ENCODE measurements around the gene ARL13B. TPM values are rescaled to one million over a fixed set of nuclear protein-coding genes. Genes with fewer than 3 reads are reported as not detected.
"Not testable (repeated sequence)": the region's sequence is repeated elsewhere in the genome, so short reads cannot be mapped to it uniquely, and the experiment has no call there.

The ARL13B gene
- total and polyA plus RNA-seq, 4 experiments from 2014 or later, result 6.2 to 12.0 (median 9.0) TPM

DNA sequence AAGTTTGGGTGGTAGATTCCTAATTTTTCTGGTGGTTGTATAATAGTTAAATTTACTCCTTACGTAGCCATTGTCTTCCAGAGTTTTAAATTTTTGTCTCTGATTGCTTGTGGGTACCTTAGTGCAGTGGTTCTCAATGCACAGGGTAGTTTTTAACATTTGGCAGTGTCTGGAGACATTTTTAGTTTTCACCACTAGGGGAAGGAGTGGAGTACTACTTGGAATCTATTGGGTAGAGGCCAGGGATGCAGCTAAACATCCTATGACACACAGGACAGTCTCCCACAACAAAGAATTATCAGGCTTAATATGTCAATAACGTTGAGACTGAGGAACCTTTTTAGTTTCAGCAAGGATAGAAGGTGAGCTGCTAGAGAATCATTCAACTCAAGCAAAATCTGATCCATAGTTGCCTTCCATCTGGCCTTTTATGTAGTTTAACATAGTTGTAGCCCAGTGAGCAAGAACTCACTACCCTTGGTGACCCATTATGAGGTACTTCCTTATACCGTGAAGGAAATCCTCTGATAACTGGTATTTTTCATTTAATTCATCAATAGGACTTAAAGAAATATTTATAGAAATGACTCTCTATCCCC, 57.1 kb downstream of the ARL13B start:
- no peak for DNase-seq
- Histone ChIP-seq H3K27me3 (ENCODE audit: insufficient read depth, low read length) (no peaks in the 10 kb centered on the region), H3K27ac (ENCODE audit: low read depth, low read length) (no peak overlapping the region), H3K36me3 (ENCODE audit: insufficient read depth, low read length) (no peaks in the 10 kb centered on the region), H3K4me1 (ENCODE audit: insufficient read depth, low read length) (no peaks in the 10 kb centered on the region), H3K9me3 (ENCODE audit: control insufficient read depth in 1 of 2, low read length in 2 of 2) (no peaks in the 10 kb centered on the region), H3K4me3 (ENCODE audit: low read length in 2 of 2) (no peak overlapping the region)
- Mint-ChIP-seq H3K27ac (peak overlapping the region in 1 of 7 donors; percentile 53), H3K36me3 (peaks cover 0 to 6% of the 10 kb centered on the region in 2 donors), H3K27me3 (no peaks in the 10 kb centered on the region), H3K9me3 (peaks cover 0 to 2% (median 0%) of the 10 kb centered on the region in 8 donors), H3K4me1 (no peaks in the 10 kb centered on the region), H3K4me3 (no peak overlapping the region)
- ChIA-PET CTCF (ENCODE audit: partially characterized antibody) (interaction anchor here (1.2 to 2.6 kb wide), 4 partner anchors 10 to 44 kb away, joined by 3 to 12 read pairs (median 4); partner anchors contain the start of genes DHFR2 and NSUN3), POLR2A (ENCODE audit: partially characterized antibody) (no interaction called here)
- intact Hi-C loops (cut with micrococcal nuclease), result no loop called here

DNA sequence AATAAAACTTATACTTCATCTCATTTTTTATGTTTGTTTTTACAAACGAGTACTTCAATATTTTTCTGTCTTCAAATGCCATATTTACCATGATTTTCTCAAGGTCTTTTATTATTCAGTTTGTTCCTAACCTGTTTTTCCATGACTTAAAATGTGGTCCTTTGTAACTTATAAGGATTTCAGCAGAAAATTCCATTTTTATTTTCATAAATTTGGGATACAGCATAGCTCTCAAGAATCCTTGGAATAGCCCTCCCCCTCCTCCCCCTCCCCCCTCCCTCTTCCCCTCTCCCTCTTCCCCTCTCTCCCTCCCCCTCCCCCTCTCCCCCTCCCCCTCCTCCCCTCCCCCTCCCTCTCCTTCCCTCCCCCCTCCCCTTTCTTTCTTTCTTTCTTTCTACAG, 63.3 kb downstream of the ARL13B start:
- Histone ChIP-seq H3K9me3 (ENCODE audit: control insufficient read depth in 1 of 2, low read length in 2 of 2) (no peaks in the 10 kb centered on the region), H3K4me1 (ENCODE audit: insufficient read depth, low read length) (no peaks in the 10 kb centered on the region), H3K4me3 (ENCODE audit: low read length in 2 of 2) (no peak overlapping the region), H3K27ac (ENCODE audit: low read depth, low read length) (no peak overlapping the region), H3K27me3 (ENCODE audit: insufficient read depth, low read length) (no peaks in the 10 kb centered on the region), H3K36me3 (ENCODE audit: insufficient read depth, low read length) (no peaks in the 10 kb centered on the region)
- DNase-seq, result no peak
- H3K4me3 Mint-ChIP-seq, result peak overlapping the region in 1 of 8 donors; percentile 42
- H3K36me3 Mint-ChIP-seq, result peaks cover 3 to 12% of the 10 kb centered on the region in 2 donors
- CTCF ChIA-PET (ENCODE audit: partially characterized antibody), result no interaction called here
- no peaks in the 10 kb centered on the region for H3K27me3 Mint-ChIP-seq
- peaks cover 0 to 2% (median 0%) of the 10 kb centered on the region in 8 donors for H3K9me3 Mint-ChIP-seq
- no peaks in the 10 kb centered on the region for H3K4me1 Mint-ChIP-seq
- H3K27ac Mint-ChIP-seq, result peak overlapping the region in 1 of 7 donors; percentile 67
- POLR2A ChIA-PET (ENCODE audit: partially characterized antibody), result no interaction called here
- intact Hi-C loops (cut with micrococcal nuclease), result no loop called here

DNA sequence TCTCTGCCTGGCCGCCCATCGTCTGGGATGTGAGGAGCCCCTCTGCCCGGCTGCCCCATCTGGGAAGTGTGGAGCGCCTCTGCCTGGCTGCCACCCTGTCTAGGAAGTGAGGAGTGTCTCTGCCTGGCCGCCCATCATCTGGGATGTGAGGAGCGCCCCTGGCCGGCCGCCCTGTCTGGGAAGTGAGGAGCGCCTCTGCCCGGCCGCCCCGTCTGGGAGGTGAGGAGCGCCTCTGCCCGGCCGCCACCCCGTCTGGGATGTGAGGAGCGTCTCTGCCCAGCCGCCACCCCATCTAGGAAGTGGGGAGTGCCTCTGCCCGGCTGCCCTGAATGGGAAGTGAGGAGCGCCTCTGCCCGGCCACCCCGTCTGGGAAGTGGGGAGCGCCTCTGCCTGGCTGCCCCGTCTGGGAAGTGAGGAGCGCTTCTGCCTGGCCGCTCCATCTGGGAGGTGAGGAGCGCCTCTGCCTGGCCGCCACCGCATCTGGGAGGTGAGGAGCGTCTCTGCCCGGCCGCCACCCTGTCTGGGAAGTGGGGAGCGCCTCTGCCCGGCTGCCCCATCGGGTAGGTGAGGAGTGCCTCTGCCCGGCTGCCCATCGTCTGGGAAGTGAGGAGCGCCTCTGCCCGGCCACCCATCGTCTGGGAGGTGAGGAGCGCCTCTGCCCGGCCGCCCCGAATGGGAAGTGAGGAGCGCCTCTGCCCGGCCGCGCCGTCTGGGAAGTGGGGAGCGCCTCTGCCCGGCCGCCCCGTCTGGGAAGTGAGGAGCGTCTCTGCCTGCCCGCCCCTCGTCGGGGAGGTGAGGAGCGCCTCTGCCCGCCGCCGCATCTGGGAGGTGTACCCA, 64.4 kb downstream of the ARL13B start:
- H3K4me3 ChIP-seq (ENCODE audit: low read length in 2 of 2); H3K27me3 Mint-ChIP-seq; H3K27ac ChIP-seq (ENCODE audit: low read depth, low read length); H3K9me3 Mint-ChIP-seq; H3K27me3 ChIP-seq (ENCODE audit: insufficient read depth, low read length); intact Hi-C loops (cut with micrococcal nuclease); CTCF ChIA-PET (ENCODE audit: partially characterized antibody); H3K4me1 ChIP-seq (ENCODE audit: insufficient read depth, low read length); H3K4me1 Mint-ChIP-seq; POLR2A ChIA-PET (ENCODE audit: partially characterized antibody); H3K4me3 Mint-ChIP-seq; H3K9me3 ChIP-seq (ENCODE audit: control insufficient read depth in 1 of 2, low read length in 2 of 2); H3K36me3 ChIP-seq (ENCODE audit: insufficient read depth, low read length); DNase-seq: not testable (repeated sequence)
- H3K27ac Mint-ChIP-seq, result peak overlapping the region in 1 of 7 donors; percentile 67
- H3K36me3 Mint-ChIP-seq, result peaks cover 3 to 12% of the 10 kb centered on the region in 2 donors

DNA sequence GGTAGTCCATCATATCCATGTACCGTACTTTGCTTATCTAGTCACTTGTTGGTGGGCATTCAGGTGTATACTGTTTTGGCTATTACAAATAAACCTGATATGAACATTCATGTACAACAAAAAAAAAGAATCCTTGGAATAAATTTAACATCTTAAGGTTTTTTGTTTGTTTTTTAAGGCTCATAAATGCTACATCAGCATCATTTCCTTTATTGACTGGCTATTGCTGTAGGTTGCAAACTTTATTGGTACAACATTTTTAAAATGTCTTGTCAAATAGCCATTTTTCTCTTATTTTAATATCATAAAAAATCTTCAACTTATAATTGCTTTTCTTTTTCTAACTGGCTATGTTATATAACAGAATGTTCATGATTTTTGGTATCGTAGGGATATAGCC, 66.6 kb downstream of the ARL13B start:
- Mint-ChIP-seq H3K36me3 (peaks cover 3 to 12% of the 10 kb centered on the region in 2 donors), H3K4me3 (no peak overlapping the region), H3K4me1 (no peaks in the 10 kb centered on the region), H3K27me3 (no peaks in the 10 kb centered on the region), H3K9me3 (peaks cover 0 to 2% (median 0%) of the 10 kb centered on the region in 8 donors), H3K27ac (no peak overlapping the region)
- intact Hi-C loops (cut with micrococcal nuclease), result no loop called here
- Histone ChIP-seq H3K27me3 (ENCODE audit: insufficient read depth, low read length) (no peaks in the 10 kb centered on the region), H3K4me1 (ENCODE audit: insufficient read depth, low read length) (no peaks in the 10 kb centered on the region), H3K9me3 (ENCODE audit: control insufficient read depth in 1 of 2, low read length in 2 of 2) (no peaks in the 10 kb centered on the region), H3K36me3 (ENCODE audit: insufficient read depth, low read length) (no peaks in the 10 kb centered on the region), H3K4me3 (ENCODE audit: low read length in 2 of 2) (no peak overlapping the region), H3K27ac (ENCODE audit: low read depth, low read length) (no peak overlapping the region)
- POLR2A ChIA-PET (ENCODE audit: partially characterized antibody), result no interaction called here
- CTCF ChIA-PET (ENCODE audit: partially characterized antibody), result no interaction called here
- DNase-seq, result no peak

DNA sequence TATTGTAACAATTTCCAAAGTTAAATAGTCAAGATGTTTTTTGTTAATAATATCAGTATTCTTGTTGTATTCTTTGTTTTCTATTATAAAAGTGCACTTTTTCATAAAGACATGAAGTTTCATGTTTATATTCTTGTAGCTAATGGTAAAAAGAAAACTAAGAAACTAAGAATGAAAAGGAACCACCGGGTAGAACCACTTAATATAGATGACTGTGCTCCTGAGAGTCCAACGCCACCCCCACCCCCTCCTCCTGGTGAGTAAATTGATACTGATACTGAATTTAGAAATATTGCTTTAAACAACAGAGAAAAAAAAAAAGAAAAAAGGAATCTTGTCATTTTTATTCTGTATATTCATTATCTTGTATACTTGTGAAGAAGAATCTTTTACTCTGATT, 69.3 kb downstream of the ARL13B start:
- Mint-ChIP-seq H3K4me1 (no peaks in the 10 kb centered on the region), H3K9me3 (no peaks in the 10 kb centered on the region), H3K4me3 (no peak overlapping the region), H3K27ac (no peak overlapping the region), H3K27me3 (no peaks in the 10 kb centered on the region), H3K36me3 (peaks cover 3 to 7% of the 10 kb centered on the region in 2 donors)
- no peaks in the 10 kb centered on the region for H3K27me3 ChIP-seq (ENCODE audit: insufficient read depth, low read length)
- no peak overlapping the region for H3K27ac ChIP-seq (ENCODE audit: low read depth, low read length)
- no peaks in the 10 kb centered on the region for H3K36me3 ChIP-seq (ENCODE audit: insufficient read depth, low read length)
- H3K9me3 ChIP-seq (ENCODE audit: control insufficient read depth in 1 of 2, low read length in 2 of 2), result no peaks in the 10 kb centered on the region
- H3K4me1 ChIP-seq (ENCODE audit: insufficient read depth, low read length), result no peaks in the 10 kb centered on the region
- DNase-seq, result no peak
- POLR2A ChIA-PET (ENCODE audit: partially characterized antibody), result no interaction called here
- CTCF ChIA-PET (ENCODE audit: partially characterized antibody), result interaction anchor here (0.8 to 2.3 kb wide), 2 partner anchors 20 kb away, joined by 3 to 11 read pairs; no protein-coding TSS in a partner anchor
- H3K4me3 ChIP-seq (ENCODE audit: low read length in 2 of 2), result no peak overlapping the region
- intact Hi-C loops (cut with micrococcal nuclease), result no loop called here

DNA sequence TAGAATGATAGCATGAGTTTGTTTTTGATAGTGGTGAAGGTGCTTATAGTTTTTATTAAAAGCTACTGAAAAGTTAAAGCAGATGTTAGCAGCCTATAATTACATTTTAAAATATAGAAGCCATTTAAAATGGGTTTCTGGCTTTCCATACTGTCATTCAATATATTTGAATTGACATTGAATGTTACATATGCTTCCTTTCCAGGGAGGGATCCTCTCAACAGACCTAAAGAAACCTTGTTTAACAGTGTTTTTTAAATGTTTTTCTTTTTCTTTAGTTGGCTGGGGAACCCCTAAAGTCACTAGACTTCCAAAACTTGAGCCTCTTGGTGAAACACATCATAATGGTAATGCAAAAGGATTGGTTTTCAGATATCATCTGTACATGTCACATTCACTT, 70.6 kb downstream of the ARL13B start:
- Histone ChIP-seq H3K36me3 (ENCODE audit: insufficient read depth, low read length) (no peaks in the 10 kb centered on the region), H3K27me3 (ENCODE audit: insufficient read depth, low read length) (no peaks in the 10 kb centered on the region), H3K27ac (ENCODE audit: low read depth, low read length) (no peak overlapping the region), H3K4me3 (ENCODE audit: low read length in 2 of 2) (no peak overlapping the region), H3K9me3 (ENCODE audit: control insufficient read depth in 1 of 2, low read length in 2 of 2) (no peaks in the 10 kb centered on the region), H3K4me1 (ENCODE audit: insufficient read depth, low read length) (no peaks in the 10 kb centered on the region)
- intact Hi-C loops (cut with micrococcal nuclease), result no loop called here
- no peak for DNase-seq
- H3K4me3 Mint-ChIP-seq, result no peak overlapping the region
- H3K27me3 Mint-ChIP-seq, result no peaks in the 10 kb centered on the region
- no peak overlapping the region for H3K27ac Mint-ChIP-seq
- H3K9me3 Mint-ChIP-seq, result no peaks in the 10 kb centered on the region
- peaks cover 0 to 3% of the 10 kb centered on the region in 2 donors for H3K36me3 Mint-ChIP-seq
- ChIA-PET POLR2A (ENCODE audit: partially characterized antibody) (no interaction called here), CTCF (ENCODE audit: partially characterized antibody) (interaction anchor here (2.3 kb wide), 1 partner anchor 19 kb away, joined by 11 read pairs; no protein-coding TSS in a partner anchor)
- no peaks in the 10 kb centered on the region for H3K4me1 Mint-ChIP-seq

DNA sequence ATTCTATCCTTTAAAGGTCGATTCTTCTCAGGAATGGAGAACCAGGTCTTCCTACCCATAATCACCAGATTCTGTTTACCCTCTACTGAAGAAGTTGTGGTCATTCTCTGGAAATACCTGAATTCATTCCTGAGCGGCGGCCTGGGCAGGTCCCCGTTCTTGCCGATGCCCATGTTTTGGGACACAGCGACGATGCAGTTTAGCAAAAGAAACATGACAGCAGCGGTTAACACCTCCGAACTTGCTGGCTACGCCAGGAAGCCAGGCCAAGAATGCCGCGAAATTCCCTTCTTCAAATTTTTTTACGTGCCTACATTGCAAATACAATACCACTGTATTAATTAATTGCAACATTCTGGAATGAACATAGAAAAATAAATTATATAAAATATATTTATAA, 81.3 kb downstream of the ARL13B start:
- H3K36me3 Mint-ChIP-seq, result peaks cover 9 to 33% of the 10 kb centered on the region in 2 donors
- no peak for DNase-seq
- no peaks in the 10 kb centered on the region for H3K27me3 Mint-ChIP-seq
- H3K4me3 Mint-ChIP-seq, result no peak overlapping the region
- intact Hi-C loops (cut with micrococcal nuclease), result no loop called here
- peaks cover 0 to 1% (median 0%) of the 10 kb centered on the region in 8 donors for H3K9me3 Mint-ChIP-seq
- ChIA-PET CTCF (ENCODE audit: partially characterized antibody) (interaction anchor here (1.0 to 2.2 kb wide), 3 partner anchors 8 to 14 kb away, joined by 3 to 9 read pairs (median 7); no protein-coding TSS in a partner anchor), POLR2A (ENCODE audit: partially characterized antibody) (no interaction called here)
- H3K36me3 ChIP-seq (ENCODE audit: insufficient read depth, low read length), result peaks cover 4% of the 10 kb centered on the region
- peaks cover 34% of the 10 kb centered on the region for H3K4me1 ChIP-seq (ENCODE audit: insufficient read depth, low read length)
- H3K4me1 Mint-ChIP-seq, result peaks cover 22 to 48% (median 34%) of the 10 kb centered on the region in 4 donors
- peak overlapping the region in 2 of 7 donors; percentile 35 to 71 for H3K27ac Mint-ChIP-seq
- H3K4me3 ChIP-seq (ENCODE audit: low read length in 2 of 2), result no peak overlapping the region
- H3K27me3 ChIP-seq (ENCODE audit: insufficient read depth, low read length), result no peaks in the 10 kb centered on the region
- no peak overlapping the region for H3K27ac ChIP-seq (ENCODE audit: low read depth, low read length)
- no peaks in the 10 kb centered on the region for H3K9me3 ChIP-seq (ENCODE audit: control insufficient read depth in 1 of 2, low read length in 2 of 2)
